Liver (tissue), 9 donors: Measurements from ENCODE around the gene JUNB. TPM values are rescaled to one million over a fixed set of nuclear protein-coding genes. Genes with fewer than 3 reads are reported as not detected.

Experiments used
- DNase-seq: peaks from one replicate; pipeline ENCODE4 v3.0.0-alpha.2; 2017; ENCODE audit warnings: low spot score
- H3K27ac ChIP-seq, 2 donors: one replicate each; pipeline ENCODE4 v1.7.0; 2013; ENCODE audit warnings: inconsistent platforms in 2 of 2, low read length in 2 of 2, control low read depth in 1 of 2, low read depth in 1 of 2, mild to moderate bottlenecking in 1 of 2
- H3K27me3 ChIP-seq, 4 donors: one replicate each; pipeline versions ENCODE4 v1.6.1 to v1.7.0; 2013; ENCODE audit warnings: low read length in 3 of 4, inconsistent platforms in 1 of 4, mild to moderate bottlenecking in 1 of 4, moderate library complexity in 1 of 4; ENCODE audit not compliant: control insufficient read depth in 4 of 4, insufficient read depth in 4 of 4
- H3K36me3 ChIP-seq, 4 donors: one replicate each; pipeline versions ENCODE4 v1.6.1 to v1.7.0; 2013; ENCODE audit warnings: low read length in 3 of 4, mild to moderate bottlenecking in 3 of 4, low read depth in 1 of 4, moderate library complexity in 1 of 4; ENCODE audit not compliant: control insufficient read depth in 4 of 4, insufficient read depth in 3 of 4
- H3K4me1 ChIP-seq, 4 donors: one replicate each; pipeline versions ENCODE4 v1.6.1 to v1.7.0; 2013; ENCODE audit warnings: low read length in 3 of 4, mild to moderate bottlenecking in 3 of 4, moderate library complexity in 1 of 4; ENCODE audit not compliant: control insufficient read depth in 4 of 4, insufficient read depth in 4 of 4
- H3K4me3 ChIP-seq, 3 donors: one replicate each; pipeline versions ENCODE4 v1.6.1 to v1.7.0; 2013; ENCODE audit warnings: low read length in 3 of 3, control low read depth in 1 of 3, low read depth in 1 of 3, mild to moderate bottlenecking in 1 of 3
- H3K9ac ChIP-seq, 2 donors: one replicate each; pipeline ENCODE4 v1.7.0; 2013; ENCODE audit warnings: low read length in 2 of 2, mild to moderate bottlenecking in 2 of 2, moderate library complexity in 2 of 2, control low read depth in 1 of 2, low read depth in 1 of 2
- H3K9me3 ChIP-seq, 4 donors: one replicate each; pipeline versions ENCODE4 v1.6.1 to v1.7.0; 2013; ENCODE audit warnings: low read length in 3 of 4; ENCODE audit not compliant: control insufficient read depth in 4 of 4
- ATF3 ChIP-seq: IDR thresholded peaks from 2 replicates; pipeline ENCODE4 v1.6.1; 2016; ENCODE audit warnings: antibody characterized with exemption
- CTCF ChIP-seq: fragments of 150-350 bp; IDR thresholded peaks from 2 replicates; pipeline ENCODE4 v1.5.1; 2017; ENCODE audit warnings: improper control_type of control experiment, low read depth, low read length; ENCODE audit not compliant: missing input control
- FOXA2 ChIP-seq: IDR thresholded peaks from 2 replicates; pipeline ENCODE4 v1.6.1; 2016; ENCODE audit warnings: antibody characterized with exemption
- GABPA ChIP-seq, 2 donors: IDR thresholded peaks in 1 of 2; conservative IDR thresholded peaks in 1 of 2; 2 replicates each; pipeline ENCODE4 v1.6.1; 2016; ENCODE audit warnings: antibody characterized with exemption in 2 of 2, mild to moderate bottlenecking in 1 of 2, moderate library complexity in 1 of 2
- HNF4A ChIP-seq, 2 donors: conservative IDR thresholded peaks; 2 replicates each; pipeline ENCODE4 v1.6.1; 2016; ENCODE audit warnings: antibody characterized with exemption in 2 of 2, mild to moderate bottlenecking in 2 of 2
- HNF4G ChIP-seq: IDR thresholded peaks from 2 replicates; pipeline ENCODE4 v1.6.1; 2016; ENCODE audit warnings: antibody characterized with exemption
- MAX ChIP-seq: IDR thresholded peaks from 2 replicates; pipeline ENCODE4 v1.6.1; 2016; ENCODE audit warnings: antibody characterized with exemption
- RAD21 ChIP-seq, 2 donors: IDR thresholded peaks; 2 replicates each; pipeline ENCODE4 v1.6.1; 2016; ENCODE audit warnings: antibody characterized with exemption in 2 of 2, mild to moderate bottlenecking in 2 of 2
- REST ChIP-seq: IDR thresholded peaks from 2 replicates; pipeline ENCODE4 v1.6.1; 2016; ENCODE audit warnings: antibody characterized with exemption, mild to moderate bottlenecking
- RXRA ChIP-seq, 2 donors: IDR thresholded peaks; 2 replicates each; pipeline ENCODE4 v1.6.1; 2017 to 2018; ENCODE audit warnings: antibody characterized with exemption in 2 of 2, mild to moderate bottlenecking in 1 of 2
- TAF1 ChIP-seq: conservative IDR thresholded peaks from 2 replicates; pipeline ENCODE4 v1.6.1; 2016; ENCODE audit warnings: antibody characterized with exemption, mild to moderate bottlenecking
- YY1 ChIP-seq: IDR thresholded peaks from 2 replicates; pipeline ENCODE4 v1.6.1; 2016; ENCODE audit warnings: antibody characterized with exemption, mild to moderate bottlenecking
- ZBTB33 ChIP-seq: IDR thresholded peaks from 2 replicates; pipeline ENCODE4 v1.6.1; 2016; ENCODE audit warnings: antibody characterized with exemption
- WGBS: extraction: QIAGEN DNeasy Blood & Tissue Kit; methylation state at CpG from one replicate; pipeline ENCODE4 v1.1.7; 2013; 5-methylcytosine and 5-hydroxymethylcytosine counted together
- polyA plus RNA-seq, 2 donors: library from polyadenylated mRNA; stranded (reverse) in 1 of 2; unstranded in 1 of 2; fragments of 200-250 nt in 1 of 2; fragments of >200 nt in 1 of 2; fragmentation: Nextera tagmentation in 1 of 2; extraction: Ambion mirVana in 1 of 2; gene quantifications; one replicate each; pipeline versions ENCODE4 v1.2.1 to v1.2.3, GENCODE V29; 2013 to 2015
- total RNA-seq, 2 donors: library from RNA; depleted of rRNA; stranded (reverse); fragments of >200 nt; gene quantifications; one replicate each; pipeline ENCODE4 v1.2.3, GENCODE V29; 2014
- donor health status: healthy.
- donor health status: healthy.
- donor health status: healthy.
- donor health status: healthy.
- donor health status: healthy.

The JUNB gene
- total and polyA plus RNA-seq, 4 donors = 32.7 to 79.2 (median 56.6) TPM

- WGBS = 77% methylated on average over 19 of the region's 19 CpGs
- Histone ChIP-seq H3K27ac (no peak overlapping the region), H3K27me3 (peaks cover 0 to 2% (median 0%) of the 10 kb centered on the region in 4 donors), H3K4me3 (no peak overlapping the region), H3K9ac (no peak overlapping the region), H3K36me3 (no peaks in the 10 kb centered on the region), H3K9me3 (no peaks in the 10 kb centered on the region), H3K4me1 (peaks cover 2 to 8% (median 6%) of the 10 kb centered on the region in 4 donors)
- DNase-seq = no peak
- TF ChIP-seq FOXA2 (no peak), TAF1 (no peak), HNF4A (conservative IDR thresholded peaks at IDR 0.05) (no peak), REST (no peak), HNF4G (no peak), GABPA (IDR thresholded peaks at IDR 0.05 in 1 of 2, conservative IDR thresholded peaks at IDR 0.05 in 1 of 2) (no peak), ATF3 (no peak), CTCF (no peak)
Observed at GRCh38 chr19:12756150-12756883, 35.0 kb upstream of the JUNB start.

GRCh38 chr19:12757544-12758274, 33.6 kb upstream of the JUNB start:
- no peak for TF ChIP-seq YY1
- no peak for TF ChIP-seq MAX
- TF ChIP-seq ZBTB33 = no peak
- no peak for TF ChIP-seq FOXA2
- TF ChIP-seq RXRA (IDR thresholded peaks at IDR 0.05) = no peak
- TF ChIP-seq RAD21 (IDR thresholded peaks at IDR 0.05) = peak; percentile 73 to 83
- TF ChIP-seq CTCF = peak; percentile 92
- no peak overlapping the region for H3K27ac ChIP-seq
- H3K9ac ChIP-seq = no peak overlapping the region

More at GRCh38 chr19:12757544-12758274, 33.6 kb upstream of the JUNB start:
- DNase-seq = peak; percentile 82
- H3K4me1 ChIP-seq = peaks cover 2 to 8% (median 6%) of the 10 kb centered on the region in 4 donors
- WGBS = 3% methylated on average over 60 of the region's 60 CpGs
- H3K4me3 ChIP-seq = peak overlapping the region in 1 of 3 donors; percentile 46
- H3K27me3 ChIP-seq = peaks cover 0 to 2% (median 0%) of the 10 kb centered on the region in 4 donors
- no peaks in the 10 kb centered on the region for H3K9me3 ChIP-seq
- peaks cover 0 to 4% (median 0%) of the 10 kb centered on the region in 4 donors for H3K36me3 ChIP-seq
